Stimulated activated naive CD8-positive, alpha-beta T cell treated with anti-CD3 and anti-CD28 coated beads, Interleukin-15, Interleukin-2, amounts not matched to agents 100 U/mL and 50 U/mL, for 24 hours (primary cell): Measurements from ENCODE around the gene TSPAN9.

ENCODE experiments used
- ATAC-seq: fragments of 150-1000 bp; cut with Tn5 transposase; one replicate; pipeline ENCODE4 v1.10.0; 2021
- DNase-seq: peaks from one replicate; pipeline ENCODE4 v3.0.0; 2021

The TSPAN9 gene

GRCh38 chr12:3299929-3300832 is 223.0 kb downstream of the TSPAN9 start:
- DNase-seq (peak; percentile 86), ATAC-seq (peak; percentile 66)

GRCh38 chr12:3300833-3301401 is 223.7 kb downstream of the TSPAN9 start:
- no peak for DNase-seq
- ATAC-seq = no peak

- no peak for ATAC-seq
- DNase-seq = no peak
Observed at GRCh38 chr12:3302401-3303041, 225.3 kb downstream of the TSPAN9 start.

- ATAC-seq = no peak
- no peak for DNase-seq
Observed at GRCh38 chr12:3303410-3304136, 226.4 kb downstream of the TSPAN9 start.

- ATAC-seq (no peak), DNase-seq (no peak)
Observed at GRCh38 chr12:3304436-3305165, 227.4 kb downstream of the TSPAN9 start.

- no peak for ATAC-seq
Observed at GRCh38 chr12:3305464-3305863, 228.3 kb downstream of the TSPAN9 start.

GRCh38 chr12:3305904-3306619 is 228.9 kb downstream of the TSPAN9 start:
- DNase-seq (no peak), ATAC-seq (no peak)

More at GRCh38 chr12:3305464-3305863, 228.3 kb downstream of the TSPAN9 start:
- DNase-seq = no peak

GRCh38 chr12:3307389-3307788 is 230.2 kb downstream of the TSPAN9 start:
- ATAC-seq (no peak), DNase-seq (no peak)

- ATAC-seq (no peak), DNase-seq (no peak)
Observed at GRCh38 chr12:3308063-3308462, 230.9 kb downstream of the TSPAN9 start.

- ATAC-seq (no peak), DNase-seq (no peak)
Observed at GRCh38 chr12:3308609-3309008, 231.4 kb downstream of the TSPAN9 start.

- ATAC-seq (no peak), DNase-seq (no peak)
Observed at GRCh38 chr12:3309805-3310204, 232.6 kb downstream of the TSPAN9 start.

GRCh38 chr12:3310271-3311026 is 233.3 kb downstream of the TSPAN9 start:
- no peak for ATAC-seq
- DNase-seq = no peak

- ATAC-seq (no peak), DNase-seq (no peak)
Observed at GRCh38 chr12:3311027-3311402, 233.8 kb downstream of the TSPAN9 start.

GRCh38 chr12:3311491-3312103 is 234.4 kb downstream of the TSPAN9 start:
- ATAC-seq (no peak), DNase-seq (no peak)

GRCh38 chr12:3313066-3313465 is 235.9 kb downstream of the TSPAN9 start:
- DNase-seq (no peak), ATAC-seq (no peak)

GRCh38 chr12:3313675-3314663 is 236.8 kb downstream of the TSPAN9 start:
- DNase-seq (no peak), ATAC-seq (peak; percentile 44)

- ATAC-seq = no peak
- no peak for DNase-seq
Observed at GRCh38 chr12:3315201-3315661, 238.1 kb downstream of the TSPAN9 start.

- DNase-seq = no peak
- no peak for ATAC-seq
Observed at GRCh38 chr12:3316776-3317480, 239.7 kb downstream of the TSPAN9 start.
